HCT116 (cell line): ENCODE measurements around the gene PRMT1. TPM values are rescaled to one million over a fixed set of nuclear protein-coding genes. Genes with fewer than 3 reads are reported as not detected.

Experiments
- ATAC-seq: fragments of 200-7000 bp; cut with Tn5 transposase; 2 replicates; pipeline ENCODE4 v1.9.1; 2020; ENCODE audit warnings: mild to moderate bottlenecking, moderate library complexity
- BruUV-seq: library from RNA; stranded (reverse); fragments of 400-500 nt; replicated peaks from 2 replicates; lab custom pipeline; 2021; lab: Mats Ljungman, UMichigan
- CTCF ChIA-PET: fragments of 300-600 bp; sonication (Branson Sonifier 250); formaldehyde crosslinking; loops from one replicate; lab custom pipeline; 2021; ENCODE audit warnings: antibody characterized with exemption; lab: Charles Lee
- POLR2A ChIA-PET: fragments of 300-600, 350-600 bp; sonication (Branson Sonifier 250); formaldehyde crosslinking; loops from one replicate; lab custom pipeline; 2021; ENCODE audit warnings: antibody characterized with exemption; lab: Charles Lee
- RAD21 ChIA-PET, 2 experiments: fragments of 300-600 bp; sonication (Branson Sonifier 250); formaldehyde crosslinking; loops; one replicate each; lab custom pipeline; 2023; ENCODE audit warnings: low total read pairs in 2 of 2; ENCODE audit not compliant: uncharacterized antibody in 2 of 2, unreplicated experiment in 2 of 2, low non-redundant PET in 1 of 2; lab: Charles Lee
- DNase-seq: peaks from one replicate; pipeline ENCODE4 v3.0.0-alpha.2; 2010; ENCODE audit warnings: low read depth, low spot score
- H2AFZ ChIP-seq: fragments of 200-600 bp; shearing (Covaris generic), sonication (generic); 2 replicates; pipeline ENCODE4 v1.6.1; 2017; ENCODE audit warnings: low read depth, mixed run types, mixed read lengths, antibody characterized with exemption, low read length; ENCODE audit not compliant: poor library complexity, severe bottlenecking
- H3K27ac ChIP-seq: 2 replicates; pipeline ENCODE4 v1.5.1; 2012; ENCODE audit warnings: low read depth, low read length
- H3K27me3 ChIP-seq: fragments of 200-600 bp; sonication (generic); 2 replicates; pipeline ENCODE4 v1.6.1; 2016; ENCODE audit warnings: mixed run types, low read length, mixed read lengths; ENCODE audit not compliant: insufficient read depth
- H3K36me3 ChIP-seq, 2 experiments: fragments of 200-500 bp in 1 of 2; fragments of 200-600 bp in 1 of 2; sonication (Bioruptor generic) in 1 of 2; sonication (generic) in 1 of 2; 2 replicates each; pipeline versions ENCODE4 v1.5.1 to v1.6.1; 2014 to 2016; ENCODE audit warnings: low read length in 2 of 2, inconsistent platforms in 1 of 2, mixed read lengths in 1 of 2, mixed run types in 1 of 2; ENCODE audit not compliant: insufficient read depth in 2 of 2, control insufficient read depth in 1 of 2
- H3K4me1 ChIP-seq, 2 experiments: fragments of 200-600 bp in 1 of 2; sonication (generic) in 1 of 2; 2 replicates each; pipeline versions ENCODE4 v1.5.1 to v1.6.1; 2012 to 2017; ENCODE audit warnings: low read length in 2 of 2, inconsistent platforms in 1 of 2, mild to moderate bottlenecking in 1 of 2, mixed read lengths in 1 of 2, mixed run types in 1 of 2, moderate library complexity in 1 of 2; ENCODE audit not compliant: insufficient read depth in 2 of 2, control insufficient read depth in 1 of 2
- H3K4me2 ChIP-seq: fragments of 200-600 bp; sonication (generic); 2 replicates; pipeline ENCODE4 v1.6.1; 2017; ENCODE audit warnings: mixed run types, low read length, mixed read lengths
- H3K4me3 ChIP-seq, 2 experiments: fragments of 200-600 bp in 1 of 2; sonication (generic) in 1 of 2; replicated peaks in 1 of 2; 2 replicates each; pipeline ENCODE4 v1.5.1; 2011 to 2016; ENCODE audit warnings: low read length in 2 of 2, control low read depth in 1 of 2, low read depth in 1 of 2, mild to moderate bottlenecking in 1 of 2, mixed read lengths in 1 of 2, mixed run types in 1 of 2
- H3K79me2 ChIP-seq: fragments of 200-600 bp; sonication (generic); 2 replicates; pipeline ENCODE4 v1.6.1; 2017; ENCODE audit warnings: mild to moderate bottlenecking, mixed run types, low read length, moderate library complexity, mixed read lengths; ENCODE audit not compliant: insufficient read depth
- H3K9ac ChIP-seq: fragments of 200-600 bp; sonication (generic); 2 replicates; pipeline ENCODE4 v1.6.1; 2016; ENCODE audit warnings: low read length, mixed read lengths
- H3K9me2 ChIP-seq: fragments of 200-600 bp; sonication (generic), shearing (Covaris generic); 2 replicates; pipeline ENCODE4 v1.6.1; 2017; ENCODE audit warnings: mixed run types, mild to moderate bottlenecking, moderate library complexity; ENCODE audit not compliant: insufficient read depth
- H3K9me3 ChIP-seq, 2 experiments: fragments of 200-500 bp in 1 of 2; fragments of 200-600 bp in 1 of 2; sonication (Bioruptor generic) in 1 of 2; sonication (generic) in 1 of 2; 2 replicates each; pipeline ENCODE4 v1.6.1; 2014 to 2017; ENCODE audit warnings: low read length in 2 of 2, mixed read lengths in 2 of 2, inconsistent platforms in 1 of 2, low read depth in 1 of 2, mild to moderate bottlenecking in 1 of 2, mixed run types in 1 of 2, moderate library complexity in 1 of 2; ENCODE audit not compliant: control insufficient read depth in 1 of 2, insufficient read depth in 1 of 2
- H4K20me1 ChIP-seq: fragments of 200-600 bp; sonication (generic), shearing (Covaris generic); 2 replicates; pipeline ENCODE4 v1.6.1; 2017; ENCODE audit warnings: mixed run types, mild to moderate bottlenecking, moderate library complexity; ENCODE audit not compliant: insufficient read depth
- CBX3 ChIP-seq: IDR thresholded peaks from 2 replicates; pipeline ENCODE4 v1.6.1; 2012; ENCODE audit warnings: low read depth
- CEBPB ChIP-seq: IDR thresholded peaks from 2 replicates; pipeline ENCODE4 v1.6.1; 2012; ENCODE audit warnings: low read depth
- EGR1 ChIP-seq: IDR thresholded peaks from 2 replicates; pipeline ENCODE4 v1.6.1; 2012; ENCODE audit warnings: low read depth
- ELF1 ChIP-seq: IDR thresholded peaks from 2 replicates; pipeline ENCODE4 v1.6.1; 2012; ENCODE audit warnings: low read depth, borderline replicate concordance
- EZH2 ChIP-seq: fragments of 200-600 bp; sonication (generic); IDR thresholded peaks from 2 replicates; pipeline ENCODE4 v1.6.1; 2017; ENCODE audit warnings: antibody characterized with exemption, mixed run types
- EZH2phosphoT487 ChIP-seq: fragments of 200-600 bp; IDR thresholded peaks from 2 replicates; pipeline ENCODE4 v1.6.1; 2018; ENCODE audit warnings: antibody characterized with exemption, borderline replicate concordance
- FOSL1 ChIP-seq: IDR thresholded peaks from 2 replicates; pipeline ENCODE4 v1.6.1; 2012; ENCODE audit warnings: low read depth
- JUND ChIP-seq: IDR thresholded peaks from 2 replicates; pipeline ENCODE4 v1.6.1; 2012
- POLR2A ChIP-seq: IDR thresholded peaks from 2 replicates; pipeline ENCODE4 v1.7.0; 2011; ENCODE audit warnings: borderline replicate concordance; ENCODE audit not compliant: insufficient read depth, insufficient read length; ENCODE audit errors: extremely low read depth
- POLR2AphosphoS5 ChIP-seq: IDR thresholded peaks from 2 replicates; pipeline ENCODE4 v1.6.1; 2011; ENCODE audit warnings: mild to moderate bottlenecking, low read depth, low read length, moderate library complexity
- RAD21 ChIP-seq: IDR thresholded peaks from 2 replicates; pipeline ENCODE4 v1.6.1; 2012; ENCODE audit warnings: low read depth, mild to moderate bottlenecking
- SIN3A ChIP-seq: IDR thresholded peaks from 2 replicates; pipeline ENCODE4 v1.6.1; 2012; ENCODE audit warnings: low read depth
- SP1 ChIP-seq: IDR thresholded peaks from 2 replicates; pipeline ENCODE4 v1.6.1; 2012; ENCODE audit warnings: low read depth
- SRF ChIP-seq: IDR thresholded peaks from 2 replicates; pipeline ENCODE4 v1.6.1; 2012; ENCODE audit warnings: low read depth
- TCF7L2 ChIP-seq: IDR thresholded peaks from 2 replicates; pipeline ENCODE4 v1.7.0; 2011; ENCODE audit warnings: borderline replicate concordance, inconsistent platforms; ENCODE audit not compliant: insufficient read depth, insufficient read length; ENCODE audit errors: extremely low read depth
- ZFX ChIP-seq: fragments of 450-650 bp; IDR thresholded peaks from 2 replicates; pipeline ENCODE4 v1.6.1; 2017
- ZNF274 ChIP-seq: fragments of 200-500 bp; sonication (Bioruptor generic); IDR thresholded peaks from 2 replicates; pipeline ENCODE4 v1.6.1; 2014; ENCODE audit warnings: mild to moderate bottlenecking, low read depth, low read length, inconsistent platforms
- intact Hi-C: fragments of 100-400 bp; cut with micrococcal nuclease; formaldehyde crosslinking; loops from 2 replicates; pipeline ENCODE4 v1.10.0; 2022
- total RNA-seq: library from RNA; stranded (reverse); gene quantifications from one replicate; pipeline ENCODE4 v1.2.1, GENCODE V29; 2021; ENCODE audit not compliant: unreplicated experiment
- TF ChIP-seq, protein P1 (sequence below): IDR thresholded peaks from 2 replicates; pipeline ENCODE4 v1.6.1; 2012
- TF ChIP-seq, protein P2 (sequence below): IDR thresholded peaks from 2 replicates; pipeline ENCODE4 v1.6.1; 2012; ENCODE audit warnings: low read depth
- TF ChIP-seq, protein P3 (sequence below), 3 experiments: fragments of 200-600 bp in 1 of 3; sonication (generic) in 1 of 3; IDR thresholded peaks in 2 of 3; conservative IDR thresholded peaks in 1 of 3; 2 replicates each; pipeline ENCODE4 v1.5.1; 2012 to 2017; ENCODE audit warnings: low read depth in 2 of 3, low read length in 2 of 3, antibody characterized with exemption in 1 of 3, borderline replicate concordance in 1 of 3, control low read depth in 1 of 3, mild to moderate bottlenecking in 1 of 3, mixed read lengths in 1 of 3, mixed run types in 1 of 3, moderate library complexity in 1 of 3; ENCODE audit not compliant: insufficient read depth in 1 of 3
- TF ChIP-seq, protein P4 (sequence below): IDR thresholded peaks from 2 replicates; pipeline ENCODE4 v1.6.1; 2011; ENCODE audit warnings: mild to moderate bottlenecking, low read length, moderate library complexity; ENCODE audit not compliant: insufficient replicate concordance; ENCODE audit errors: extremely low read depth
- TF ChIP-seq, protein P5 (sequence below): IDR thresholded peaks from 2 replicates; pipeline ENCODE4 v1.6.1; 2012

PRMT1 gene
- total RNA-seq, 1 experiment from 2014 or later = 428 TPM

DNA sequence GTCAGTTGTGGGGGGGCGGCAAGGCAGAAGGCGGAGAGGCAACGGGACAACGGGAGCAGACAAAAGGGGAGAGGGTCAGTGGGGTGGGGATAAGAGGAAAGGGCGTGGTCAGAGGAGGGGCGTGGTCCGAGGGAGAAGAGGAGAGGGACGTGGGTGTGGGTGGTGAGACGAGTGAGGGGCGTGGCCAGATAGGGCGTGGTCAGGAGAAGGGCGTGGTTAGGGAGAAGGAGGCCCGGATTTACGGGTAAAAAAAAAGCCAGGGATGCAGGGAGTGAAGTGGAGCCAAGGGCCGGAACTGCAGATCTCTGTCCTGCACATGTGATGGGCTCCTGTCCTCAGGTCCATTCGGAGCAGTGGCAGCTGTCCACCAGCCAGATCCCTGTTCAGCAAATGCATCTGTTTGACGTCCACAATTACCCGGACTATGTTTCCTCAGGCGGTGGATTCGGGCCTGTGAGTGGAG is 35.4 kb downstream of the PRMT1 start:
- Histone ChIP-seq H3K79me2 (no peaks in the 10 kb centered on the region), H3K4me2 (peak overlapping the region; percentile 83), H3K9ac (peak overlapping the region; percentile 66), H2AFZ (no peak overlapping the region), H3K27ac (peak overlapping the region; percentile 39), H3K4me3 (peak overlapping the region; percentile 48 to 54), H3K9me3 (no peaks in the 10 kb centered on the region), H3K4me1 (peaks cover 10 to 43% of the 10 kb centered on the region in 2 experiments), H4K20me1 (no peaks in the 10 kb centered on the region), H3K36me3 (no peaks in the 10 kb centered on the region), H3K9me2 (no peaks in the 10 kb centered on the region), H3K27me3 (no peaks in the 10 kb centered on the region)
- ChIA-PET POLR2A (interaction anchor here (1.0 kb wide), 1 partner anchor 72 kb away, joined by 3 read pairs; no protein-coding TSS in a partner anchor), CTCF (no interaction called here), RAD21 (no interaction called here)
- DNase-seq = peak; percentile 92
- ATAC-seq = peak; percentile 82
- intact Hi-C loops = loop anchor here (2.0 kb wide), 1 partner anchor 72 kb away; the partner anchor contains the start of gene RRAS
- no TSS peak for BruUV-seq
- TF ChIP-seq, protein P1, sequence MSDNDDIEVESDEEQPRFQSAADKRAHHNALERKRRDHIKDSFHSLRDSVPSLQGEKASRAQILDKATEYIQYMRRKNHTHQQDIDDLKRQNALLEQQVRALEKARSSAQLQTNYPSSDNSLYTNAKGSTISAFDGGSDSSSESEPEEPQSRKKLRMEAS = no peak
- TF ChIP-seq, protein P2, sequence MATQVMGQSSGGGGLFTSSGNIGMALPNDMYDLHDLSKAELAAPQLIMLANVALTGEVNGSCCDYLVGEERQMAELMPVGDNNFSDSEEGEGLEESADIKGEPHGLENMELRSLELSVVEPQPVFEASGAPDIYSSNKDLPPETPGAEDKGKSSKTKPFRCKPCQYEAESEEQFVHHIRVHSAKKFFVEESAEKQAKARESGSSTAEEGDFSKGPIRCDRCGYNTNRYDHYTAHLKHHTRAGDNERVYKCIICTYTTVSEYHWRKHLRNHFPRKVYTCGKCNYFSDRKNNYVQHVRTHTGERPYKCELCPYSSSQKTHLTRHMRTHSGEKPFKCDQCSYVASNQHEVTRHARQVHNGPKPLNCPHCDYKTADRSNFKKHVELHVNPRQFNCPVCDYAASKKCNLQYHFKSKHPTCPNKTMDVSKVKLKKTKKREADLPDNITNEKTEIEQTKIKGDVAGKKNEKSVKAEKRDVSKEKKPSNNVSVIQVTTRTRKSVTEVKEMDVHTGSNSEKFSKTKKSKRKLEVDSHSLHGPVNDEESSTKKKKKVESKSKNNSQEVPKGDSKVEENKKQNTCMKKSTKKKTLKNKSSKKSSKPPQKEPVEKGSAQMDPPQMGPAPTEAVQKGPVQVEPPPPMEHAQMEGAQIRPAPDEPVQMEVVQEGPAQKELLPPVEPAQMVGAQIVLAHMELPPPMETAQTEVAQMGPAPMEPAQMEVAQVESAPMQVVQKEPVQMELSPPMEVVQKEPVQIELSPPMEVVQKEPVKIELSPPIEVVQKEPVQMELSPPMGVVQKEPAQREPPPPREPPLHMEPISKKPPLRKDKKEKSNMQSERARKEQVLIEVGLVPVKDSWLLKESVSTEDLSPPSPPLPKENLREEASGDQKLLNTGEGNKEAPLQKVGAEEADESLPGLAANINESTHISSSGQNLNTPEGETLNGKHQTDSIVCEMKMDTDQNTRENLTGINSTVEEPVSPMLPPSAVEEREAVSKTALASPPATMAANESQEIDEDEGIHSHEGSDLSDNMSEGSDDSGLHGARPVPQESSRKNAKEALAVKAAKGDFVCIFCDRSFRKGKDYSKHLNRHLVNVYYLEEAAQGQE = no peak
- no peak for TF ChIP-seq EZH2
- TF ChIP-seq ZFX = 0 out of 2 replicates have a peak, but pooled peaks have one; percentile 29
- TF ChIP-seq SRF = no peak
- TF ChIP-seq ZNF274 = no peak
- TF ChIP-seq JUND = no peak
- TF ChIP-seq CEBPB = no peak
- no peak for TF ChIP-seq ELF1
- TF ChIP-seq FOSL1 = no peak
- TF ChIP-seq POLR2A = peak; percentile 69
- TF ChIP-seq EGR1 = no peak
- TF ChIP-seq SP1 = peak; percentile 60
- peak; percentile 70 for TF ChIP-seq POLR2AphosphoS5
- no peak for TF ChIP-seq SIN3A
- TF ChIP-seq, protein P3, sequence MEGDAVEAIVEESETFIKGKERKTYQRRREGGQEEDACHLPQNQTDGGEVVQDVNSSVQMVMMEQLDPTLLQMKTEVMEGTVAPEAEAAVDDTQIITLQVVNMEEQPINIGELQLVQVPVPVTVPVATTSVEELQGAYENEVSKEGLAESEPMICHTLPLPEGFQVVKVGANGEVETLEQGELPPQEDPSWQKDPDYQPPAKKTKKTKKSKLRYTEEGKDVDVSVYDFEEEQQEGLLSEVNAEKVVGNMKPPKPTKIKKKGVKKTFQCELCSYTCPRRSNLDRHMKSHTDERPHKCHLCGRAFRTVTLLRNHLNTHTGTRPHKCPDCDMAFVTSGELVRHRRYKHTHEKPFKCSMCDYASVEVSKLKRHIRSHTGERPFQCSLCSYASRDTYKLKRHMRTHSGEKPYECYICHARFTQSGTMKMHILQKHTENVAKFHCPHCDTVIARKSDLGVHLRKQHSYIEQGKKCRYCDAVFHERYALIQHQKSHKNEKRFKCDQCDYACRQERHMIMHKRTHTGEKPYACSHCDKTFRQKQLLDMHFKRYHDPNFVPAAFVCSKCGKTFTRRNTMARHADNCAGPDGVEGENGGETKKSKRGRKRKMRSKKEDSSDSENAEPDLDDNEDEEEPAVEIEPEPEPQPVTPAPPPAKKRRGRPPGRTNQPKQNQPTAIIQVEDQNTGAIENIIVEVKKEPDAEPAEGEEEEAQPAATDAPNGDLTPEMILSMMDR (IDR thresholded peaks at IDR 0.05 in 2 of 3, conservative IDR thresholded peaks at IDR 0.05 in 1 of 3; ENCODE audit: borderline replicate concordance in 1 of 3, insufficient read depth in 1 of 3, low read depth in 2 of 3, low read length in 2 of 3) = no peak
- TF ChIP-seq, protein P4, sequence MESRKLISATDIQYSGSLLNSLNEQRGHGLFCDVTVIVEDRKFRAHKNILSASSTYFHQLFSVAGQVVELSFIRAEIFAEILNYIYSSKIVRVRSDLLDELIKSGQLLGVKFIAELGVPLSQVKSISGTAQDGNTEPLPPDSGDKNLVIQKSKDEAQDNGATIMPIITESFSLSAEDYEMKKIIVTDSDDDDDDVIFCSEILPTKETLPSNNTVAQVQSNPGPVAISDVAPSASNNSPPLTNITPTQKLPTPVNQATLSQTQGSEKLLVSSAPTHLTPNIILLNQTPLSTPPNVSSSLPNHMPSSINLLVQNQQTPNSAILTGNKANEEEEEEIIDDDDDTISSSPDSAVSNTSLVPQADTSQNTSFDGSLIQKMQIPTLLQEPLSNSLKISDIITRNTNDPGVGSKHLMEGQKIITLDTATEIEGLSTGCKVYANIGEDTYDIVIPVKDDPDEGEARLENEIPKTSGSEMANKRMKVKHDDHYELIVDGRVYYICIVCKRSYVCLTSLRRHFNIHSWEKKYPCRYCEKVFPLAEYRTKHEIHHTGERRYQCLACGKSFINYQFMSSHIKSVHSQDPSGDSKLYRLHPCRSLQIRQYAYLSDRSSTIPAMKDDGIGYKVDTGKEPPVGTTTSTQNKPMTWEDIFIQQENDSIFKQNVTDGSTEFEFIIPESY = no peak
- TF ChIP-seq, protein P5, sequence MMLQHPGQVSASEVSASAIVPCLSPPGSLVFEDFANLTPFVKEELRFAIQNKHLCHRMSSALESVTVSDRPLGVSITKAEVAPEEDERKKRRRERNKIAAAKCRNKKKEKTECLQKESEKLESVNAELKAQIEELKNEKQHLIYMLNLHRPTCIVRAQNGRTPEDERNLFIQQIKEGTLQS = no peak
- no peak for TF ChIP-seq RAD21
- TF ChIP-seq TCF7L2 = no peak
- TF ChIP-seq EZH2phosphoT487 = no peak
- no peak for TF ChIP-seq CBX3
